Measurements from ENCODE around the gene CATSPERZ. TPM values are rescaled to one million over a fixed set of nuclear protein-coding genes. Genes with fewer than 3 reads are reported as not detected.

Gene CATSPERZ
- total RNA-seq = not detected
- not detected for polyA plus RNA-seq (2013, experiment 1 of 2)
- not detected for polyA plus RNA-seq (2013, experiment 2 of 2)
- long read RNA-seq, experiment 1 = 0 reads
- long read RNA-seq, experiment 2 = 0 reads
- long read RNA-seq, experiment 3 = 0 reads
- long read RNA-seq, experiment 4 = 0 reads

GRCh38 chr11:64299847-64300648, at the start of gene CATSPERZ:
Gene CATSPERZ, plus strand, starts transcription at chr11:64300358. Its CDS starts 53 bp downstream, at chr11:64300411.
- WGBS, 2 experiments (ENCODE audit: insufficient coverage in 1 of 2, insufficient read length in 1 of 2) = 11 to 15% methylated on average over 28 to 54 of the region's 54 CpGs
- H3K36me3 ChIP-seq (ENCODE audit: control insufficient read depth, insufficient read depth, low read length) = no peaks in the 10 kb centered on the region
- Mint-ChIP-seq H3K36me3 (ENCODE audit: low read depth) (no peaks in the 10 kb centered on the region), H3K4me1 (peaks cover 2% of the 10 kb centered on the region), H3K4me3 (peak within 1 kb of the TSS; percentile 44), H3K27me3 (ENCODE audit: insufficient read depth) (peaks cover 75% of the 10 kb centered on the region), H3K9me3 (no peaks in the 10 kb centered on the region), H3K27ac (no peak within 1 kb of the TSS)
- no peak within 1 kb of the TSS for H3K9ac ChIP-seq (ENCODE audit: extremely low read depth, low read length, poor library complexity, severe bottlenecking)
- no peak within 1 kb of the TSS for H3K27ac ChIP-seq (ENCODE audit: low read depth, low read length)
- H3K9me3 ChIP-seq (ENCODE audit: control insufficient read depth, low read length) = no peaks in the 10 kb centered on the region
- peak; percentile 74 for DNase-seq
- no peaks in the 10 kb centered on the region for H3K4me1 ChIP-seq (ENCODE audit: control insufficient read depth, insufficient read depth, low read length)
- no peak for TF ChIP-seq CTCF (conservative IDR thresholded peaks at IDR 0.05)
- H3K27me3 ChIP-seq (ENCODE audit: control insufficient read depth, insufficient read depth, low read length, poor library complexity, severe bottlenecking) = peaks cover 76% of the 10 kb centered on the region
- H3K4me3 ChIP-seq (ENCODE audit: low read length) = peak within 1 kb of the TSS; percentile 30

- Mint-ChIP-seq H3K27ac (no peak overlapping the region), H3K36me3 (ENCODE audit: low read depth) (peaks cover 8% of the 10 kb centered on the region), H3K27me3 (ENCODE audit: insufficient read depth) (no peaks in the 10 kb centered on the region), H3K4me3 (peak overlapping the region; percentile 86), H3K4me1 (peaks cover 29% of the 10 kb centered on the region), H3K9me3 (no peaks in the 10 kb centered on the region)
- DNase-seq = no peak
- Histone ChIP-seq H3K4me3 (ENCODE audit: low read length) (peak overlapping the region; percentile 73), H3K27me3 (ENCODE audit: control insufficient read depth, insufficient read depth, low read length, poor library complexity, severe bottlenecking) (no peaks in the 10 kb centered on the region), H3K36me3 (ENCODE audit: control insufficient read depth, insufficient read depth, low read length) (peaks cover 20% of the 10 kb centered on the region), H3K4me1 (ENCODE audit: control insufficient read depth, insufficient read depth, low read length) (peaks cover 11% of the 10 kb centered on the region), H3K9me3 (ENCODE audit: control insufficient read depth, low read length) (no peaks in the 10 kb centered on the region), H3K27ac (ENCODE audit: low read depth, low read length) (no peak overlapping the region), H3K9ac (ENCODE audit: extremely low read depth, low read length, poor library complexity, severe bottlenecking) (no peak overlapping the region)
- WGBS, 2 experiments (ENCODE audit: insufficient coverage in 1 of 2, insufficient read length in 1 of 2) = 4 to 18% methylated on average over 3 to 13 of the region's 13 CpGs
- TF ChIP-seq CTCF (conservative IDR thresholded peaks at IDR 0.05) = no peak
These were observed 49.6 kb upstream of the CATSPERZ start for GRCh38 chr11:64250415-64251015.

- Histone ChIP-seq H3K9me3 (ENCODE audit: control insufficient read depth, low read length) (no peaks in the 10 kb centered on the region), H3K4me1 (ENCODE audit: control insufficient read depth, insufficient read depth, low read length) (peaks cover 11% of the 10 kb centered on the region), H3K4me3 (ENCODE audit: low read length) (peak within 1 kb of the TSS; percentile 94), H3K36me3 (ENCODE audit: control insufficient read depth, insufficient read depth, low read length) (peaks cover 27% of the 10 kb centered on the region), H3K27ac (ENCODE audit: low read depth, low read length) (no peak within 1 kb of the TSS), H3K27me3 (ENCODE audit: control insufficient read depth, insufficient read depth, low read length, poor library complexity, severe bottlenecking) (no peaks in the 10 kb centered on the region), H3K9ac (ENCODE audit: extremely low read depth, low read length, poor library complexity, severe bottlenecking) (peak within 1 kb of the TSS; percentile 69)
- Mint-ChIP-seq H3K4me1 (peaks cover 29% of the 10 kb centered on the region), H3K9me3 (no peaks in the 10 kb centered on the region), H3K27me3 (ENCODE audit: insufficient read depth) (no peaks in the 10 kb centered on the region), H3K36me3 (ENCODE audit: low read depth) (peaks cover 9% of the 10 kb centered on the region), H3K27ac (peak within 1 kb of the TSS; percentile 85), H3K4me3 (peak within 1 kb of the TSS; percentile 86)
- DNase-seq = peak; percentile 91
- peak; percentile 87 for TF ChIP-seq CTCF (conservative IDR thresholded peaks at IDR 0.05)
- WGBS, 2 experiments (ENCODE audit: insufficient coverage in 1 of 2, insufficient read length in 1 of 2) = 1% methylated on average over 40 to 75 of the region's 75 CpGs
These were observed 49.0 kb upstream of the CATSPERZ start, which contains the start of gene PLCB3 for GRCh38 chr11:64251016-64251752. Gene PLCB3, plus strand, starts transcription at chr11:64251530. Its CDS starts 120 bp downstream, at chr11:64251650.

All from endodermal cell (in vitro differentiated cells).